Activated naive CD8-positive, alpha-beta T cell treated with anti-CD3 and anti-CD28 coated beads, Interleukin-2, amount 50 U/mL, for 24 hours (primary cell): ENCODE data around the gene ABCC1.
"Not testable (repeated sequence)": the region's sequence is repeated elsewhere in the genome, so short reads cannot be mapped to it uniquely, and the experiment has no call there.

Experiments used
- ATAC-seq: fragments of 150-1000 bp; cut with Tn5 transposase; one replicate; pipeline ENCODE4 v1.10.0; 2021
- DNase-seq: peaks from one replicate; pipeline ENCODE4 v3.0.0; 2021
- H3K27ac Mint-ChIP-seq: one replicate; pipeline ENCODE4 v1.8.0; 2021; ENCODE audit warnings: mild to moderate bottlenecking, mixed read lengths
- H3K27me3 Mint-ChIP-seq: one replicate; pipeline ENCODE4 v1.8.0; 2021; ENCODE audit warnings: mixed read lengths
- H3K36me3 Mint-ChIP-seq: one replicate; pipeline ENCODE4 v1.8.0; 2021; ENCODE audit warnings: low read depth, mixed read lengths
- H3K4me1 Mint-ChIP-seq: one replicate; pipeline ENCODE4 v1.8.0; 2021; ENCODE audit warnings: mixed read lengths
- H3K4me3 Mint-ChIP-seq: one replicate; pipeline ENCODE4 v1.8.0; 2021; ENCODE audit warnings: mild to moderate bottlenecking, moderate library complexity, mixed read lengths
- H3K9me3 Mint-ChIP-seq: one replicate; pipeline ENCODE4 v1.8.0; 2021; ENCODE audit warnings: mixed read lengths

ABCC1 gene

DNA sequence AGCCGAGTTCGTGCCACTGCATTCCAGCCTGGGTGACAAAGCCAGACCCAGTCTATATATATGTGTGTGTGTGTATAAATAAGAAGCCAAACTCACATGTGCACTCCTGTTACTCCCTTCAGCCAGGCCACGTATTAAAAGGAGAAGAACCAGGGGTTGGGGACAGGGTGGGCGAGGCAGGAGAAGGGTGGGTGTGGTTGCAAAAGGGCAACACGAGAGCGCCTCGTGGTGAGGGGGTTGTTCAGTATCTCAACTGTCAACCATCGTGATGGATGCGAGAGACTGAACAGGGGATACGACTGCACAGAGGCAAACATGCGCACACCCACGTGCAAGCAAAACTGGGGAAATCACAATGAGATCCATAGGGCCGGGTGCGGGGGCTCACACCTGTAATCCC, 219.0 kb downstream of the ABCC1 start:
- Mint-ChIP-seq H3K27ac (no peak overlapping the region), H3K36me3 (no peaks in the 10 kb centered on the region)

DNA sequence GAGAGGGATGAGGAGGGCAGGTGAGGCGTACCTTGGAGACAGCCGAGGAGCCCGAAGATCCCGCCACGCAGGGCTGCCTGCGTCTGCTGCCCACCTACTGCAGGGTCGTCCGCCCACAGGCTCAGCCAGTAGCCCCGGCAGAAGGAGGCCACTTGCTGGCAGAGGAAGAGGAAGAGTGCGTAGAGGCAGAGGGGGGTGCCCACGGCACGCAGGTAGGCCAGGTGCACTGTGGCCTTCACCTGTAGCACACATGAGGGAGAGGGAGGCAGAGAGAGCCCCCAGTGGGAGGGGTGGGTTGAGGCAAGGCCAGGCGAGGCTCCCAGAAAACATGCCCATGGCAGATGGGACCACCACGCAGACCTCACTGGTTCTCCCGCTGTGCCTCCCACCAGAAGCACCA, 220.2 kb downstream of the ABCC1 start:
- H3K27me3 Mint-ChIP-seq: peaks cover 1% of the 10 kb centered on the region
- H3K9me3 Mint-ChIP-seq: no peaks in the 10 kb centered on the region
- H3K4me1 Mint-ChIP-seq: no peaks in the 10 kb centered on the region
- H3K4me3 Mint-ChIP-seq: no peak overlapping the region
- H3K36me3 Mint-ChIP-seq: no peaks in the 10 kb centered on the region
- DNase-seq (no peak), ATAC-seq (no peak)
- no peak overlapping the region for H3K27ac Mint-ChIP-seq

More for the DNA sequence above, 219.0 kb downstream of the ABCC1 start:
- no peaks in the 10 kb centered on the region for H3K4me1 Mint-ChIP-seq
- H3K27me3 Mint-ChIP-seq: peaks cover 3% of the 10 kb centered on the region
- DNase-seq (no peak), ATAC-seq (no peak)
- no peaks in the 10 kb centered on the region for H3K9me3 Mint-ChIP-seq
- no peak overlapping the region for H3K4me3 Mint-ChIP-seq

DNA sequence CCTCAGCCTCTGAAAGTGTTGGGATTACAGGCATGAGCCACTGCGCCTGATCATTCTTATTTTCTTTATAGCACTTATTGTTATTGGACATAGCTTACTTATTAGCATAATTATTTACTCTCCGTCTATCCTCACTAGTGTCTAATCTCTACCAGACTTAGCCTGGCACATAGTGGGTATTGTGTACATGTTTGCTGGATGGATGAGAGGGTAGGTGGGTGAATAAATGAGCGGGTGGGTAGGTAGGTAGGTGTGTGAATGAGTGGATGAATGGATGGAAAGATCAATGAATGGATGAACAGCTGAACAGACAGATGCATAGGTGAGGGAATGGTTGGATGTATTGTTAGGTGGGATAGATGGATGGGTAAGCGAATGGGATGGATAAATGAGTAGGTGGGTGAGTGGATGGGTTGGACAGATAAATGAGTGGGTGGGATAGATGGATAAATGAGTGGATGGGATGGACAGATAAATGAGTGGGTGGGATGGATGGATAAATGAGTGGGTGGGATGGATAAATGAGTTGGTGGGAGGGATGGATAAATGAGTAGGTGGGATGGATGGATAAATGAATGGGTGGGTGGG, 222.0 kb downstream of the ABCC1 start:
- peak overlapping the region; percentile 2 for H3K4me3 Mint-ChIP-seq
- H3K4me1 Mint-ChIP-seq: no peaks in the 10 kb centered on the region
- DNase-seq: no peak
- peaks cover 2% of the 10 kb centered on the region for H3K36me3 Mint-ChIP-seq
- peaks cover 1% of the 10 kb centered on the region for H3K27me3 Mint-ChIP-seq
- peaks cover 5% of the 10 kb centered on the region for H3K9me3 Mint-ChIP-seq
- ATAC-seq: no peak
- peak overlapping the region; percentile 15 for H3K27ac Mint-ChIP-seq

GRCh38 chr16:16172991-16173390, 223.6 kb downstream of the ABCC1 start:
- H3K27ac Mint-ChIP-seq: no peak overlapping the region
- H3K4me1 Mint-ChIP-seq: no peaks in the 10 kb centered on the region
- ATAC-seq (no peak), DNase-seq (no peak)
- peaks cover 2% of the 10 kb centered on the region for H3K36me3 Mint-ChIP-seq
- no peak overlapping the region for H3K4me3 Mint-ChIP-seq
- peaks cover 5% of the 10 kb centered on the region for H3K9me3 Mint-ChIP-seq
- H3K27me3 Mint-ChIP-seq: peaks cover 1% of the 10 kb centered on the region

- DNase-seq (no peak), ATAC-seq (no peak)
- Mint-ChIP-seq H3K4me3 (no peak overlapping the region), H3K27me3 (no peaks in the 10 kb centered on the region), H3K27ac (no peak overlapping the region), H3K9me3 (peaks cover 5% of the 10 kb centered on the region), H3K4me1 (no peaks in the 10 kb centered on the region), H3K36me3 (peaks cover 2% of the 10 kb centered on the region)
These were observed 225.9 kb downstream of the ABCC1 start for GRCh38 chr16:16175296-16175695.

DNA sequence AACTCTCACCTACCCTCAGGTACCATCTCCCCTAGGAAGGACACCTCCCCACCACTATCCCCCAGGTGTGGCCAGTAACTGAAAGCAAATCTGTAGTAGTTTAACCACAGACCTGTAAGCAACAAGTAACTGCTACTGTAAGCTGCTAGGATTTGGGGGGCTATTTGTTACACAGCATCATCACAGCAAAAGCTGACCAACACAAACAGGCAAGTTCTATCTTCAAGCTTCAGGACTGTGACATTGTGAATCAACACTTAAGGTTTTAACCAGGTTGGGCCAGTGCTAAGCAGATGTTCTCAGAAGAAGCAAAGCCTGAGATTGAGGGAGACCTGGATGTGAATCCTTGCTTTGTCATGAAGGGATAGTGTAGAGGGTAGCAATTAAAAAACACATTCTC, 226.9 kb downstream of the ABCC1 start:
- Mint-ChIP-seq H3K4me1 (no peaks in the 10 kb centered on the region), H3K4me3 (no peak overlapping the region), H3K27me3 (peaks cover 2% of the 10 kb centered on the region), H3K27ac (no peak overlapping the region), H3K36me3 (peaks cover 2% of the 10 kb centered on the region), H3K9me3 (peaks cover 5% of the 10 kb centered on the region)
- DNase-seq (no peak), ATAC-seq (no peak)

DNA sequence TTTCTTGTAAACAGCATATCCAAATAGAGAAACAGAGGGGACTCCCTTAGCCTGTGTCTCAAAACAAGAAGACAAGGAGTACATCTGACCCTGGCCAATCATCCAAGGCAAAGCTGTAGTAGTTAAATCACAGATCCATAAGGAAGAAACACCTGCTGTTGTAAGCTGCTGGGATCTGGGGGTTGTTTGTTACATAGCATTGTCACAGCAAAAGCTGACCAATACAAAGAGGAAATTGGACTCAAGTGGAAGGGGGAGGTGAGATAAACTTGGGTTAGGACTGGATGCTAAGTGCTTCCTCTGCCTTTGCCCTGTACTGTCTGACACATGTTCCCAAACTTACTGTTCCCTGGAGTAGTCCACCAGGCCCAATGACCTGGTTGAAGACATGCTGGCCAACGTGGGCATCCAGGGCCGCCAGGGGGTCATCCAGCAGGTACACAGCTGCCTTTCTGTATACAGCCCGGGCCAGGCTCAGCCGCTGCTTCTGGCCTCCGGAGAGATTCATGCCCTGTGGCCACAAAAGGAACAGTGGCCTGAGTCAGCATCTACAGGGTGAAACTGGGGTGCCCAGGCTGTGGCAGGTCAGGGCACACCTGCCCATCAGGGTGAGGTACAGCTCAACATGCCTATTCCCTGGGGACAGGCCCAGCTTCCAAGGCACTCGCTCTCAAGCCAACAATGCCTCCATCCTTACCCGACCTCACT, 229.2 kb downstream of the ABCC1 start:
- Mint-ChIP-seq H3K27ac (no peak overlapping the region), H3K4me3 (no peak overlapping the region), H3K27me3 (peaks cover 4% of the 10 kb centered on the region), H3K36me3 (peaks cover 2% of the 10 kb centered on the region), H3K9me3 (peaks cover 5% of the 10 kb centered on the region), H3K4me1 (no peaks in the 10 kb centered on the region)
- DNase-seq (no peak), ATAC-seq (no peak)

- not testable (repeated sequence) for H3K4me3 Mint-ChIP-seq, ATAC-seq, H3K9me3 Mint-ChIP-seq, H3K36me3 Mint-ChIP-seq, H3K27me3 Mint-ChIP-seq, H3K4me1 Mint-ChIP-seq, H3K27ac Mint-ChIP-seq, DNase-seq
These were observed 232.3 kb downstream of the ABCC1 start for GRCh38 chr16:16181748-16182147.

GRCh38 chr16:16182918-16183317, 233.5 kb downstream of the ABCC1 start:
- ATAC-seq (no peak), DNase-seq (no peak)
- H3K4me1 Mint-ChIP-seq: no peaks in the 10 kb centered on the region
- H3K27ac Mint-ChIP-seq: no peak overlapping the region
- no peaks in the 10 kb centered on the region for H3K36me3 Mint-ChIP-seq
- H3K4me3 Mint-ChIP-seq: no peak overlapping the region
- no peaks in the 10 kb centered on the region for H3K9me3 Mint-ChIP-seq
- peaks cover 4% of the 10 kb centered on the region for H3K27me3 Mint-ChIP-seq

- DNase-seq (no peak), ATAC-seq (no peak)
- Mint-ChIP-seq H3K36me3 (no peaks in the 10 kb centered on the region), H3K4me1 (no peaks in the 10 kb centered on the region), H3K27ac (no peak overlapping the region), H3K4me3 (no peak overlapping the region), H3K9me3 (no peaks in the 10 kb centered on the region), H3K27me3 (peaks cover 4% of the 10 kb centered on the region)
These were observed 234.1 kb downstream of the ABCC1 start for GRCh38 chr16:16183562-16183961.

DNA sequence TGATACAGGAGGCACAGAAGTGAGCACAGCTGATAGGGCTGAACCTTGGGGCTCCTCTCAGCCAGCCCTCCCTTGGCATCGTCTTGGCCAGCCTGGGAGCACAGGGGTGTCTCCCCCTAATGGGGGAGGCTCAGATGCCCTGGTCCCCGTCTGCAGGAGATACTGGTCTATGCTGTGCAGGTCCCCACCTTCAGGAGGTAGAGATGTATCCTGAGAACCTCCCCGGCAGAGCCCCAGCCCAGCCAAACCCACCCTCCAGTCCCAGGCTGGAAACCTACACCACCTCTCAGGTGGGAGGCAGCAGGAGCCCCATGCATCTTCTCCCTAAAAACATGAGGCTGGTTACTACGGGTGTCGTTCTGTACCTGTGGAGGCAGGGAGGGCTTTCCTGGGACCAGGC, 235.2 kb downstream of the ABCC1 start:
- H3K27me3 Mint-ChIP-seq: peaks cover 4% of the 10 kb centered on the region
- H3K27ac Mint-ChIP-seq: no peak overlapping the region

DNA sequence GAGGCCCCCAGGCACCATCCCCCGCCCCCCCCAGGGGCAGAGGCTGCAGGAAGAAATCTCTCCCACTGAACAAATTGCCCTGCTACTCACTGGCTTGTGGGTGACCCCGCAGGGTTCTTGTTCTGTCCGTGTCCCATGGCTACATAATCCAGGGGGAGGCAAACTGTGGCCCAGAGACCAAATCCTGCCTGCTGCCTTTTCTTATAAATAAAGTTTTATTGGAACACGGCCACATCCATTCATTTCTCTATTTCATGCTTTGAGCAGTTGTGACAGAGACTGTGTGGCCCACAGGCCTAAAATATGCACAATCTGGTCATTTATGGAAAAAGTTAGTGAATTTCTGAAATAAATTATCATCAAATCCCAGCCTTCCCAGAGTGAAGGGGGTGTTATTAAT, 235.7 kb downstream of the ABCC1 start:
- no peak overlapping the region for H3K4me3 Mint-ChIP-seq
- DNase-seq (no peak), ATAC-seq (no peak)
- H3K9me3 Mint-ChIP-seq: no peaks in the 10 kb centered on the region
- no peak overlapping the region for H3K27ac Mint-ChIP-seq
- H3K4me1 Mint-ChIP-seq: no peaks in the 10 kb centered on the region
- no peaks in the 10 kb centered on the region for H3K36me3 Mint-ChIP-seq
- peaks cover 4% of the 10 kb centered on the region for H3K27me3 Mint-ChIP-seq

More for the DNA sequence above, 235.2 kb downstream of the ABCC1 start:
- no peaks in the 10 kb centered on the region for H3K4me1 Mint-ChIP-seq
- H3K9me3 Mint-ChIP-seq: no peaks in the 10 kb centered on the region
- no peaks in the 10 kb centered on the region for H3K36me3 Mint-ChIP-seq
- no peak overlapping the region for H3K4me3 Mint-ChIP-seq
- ATAC-seq (no peak), DNase-seq (no peak)

DNA sequence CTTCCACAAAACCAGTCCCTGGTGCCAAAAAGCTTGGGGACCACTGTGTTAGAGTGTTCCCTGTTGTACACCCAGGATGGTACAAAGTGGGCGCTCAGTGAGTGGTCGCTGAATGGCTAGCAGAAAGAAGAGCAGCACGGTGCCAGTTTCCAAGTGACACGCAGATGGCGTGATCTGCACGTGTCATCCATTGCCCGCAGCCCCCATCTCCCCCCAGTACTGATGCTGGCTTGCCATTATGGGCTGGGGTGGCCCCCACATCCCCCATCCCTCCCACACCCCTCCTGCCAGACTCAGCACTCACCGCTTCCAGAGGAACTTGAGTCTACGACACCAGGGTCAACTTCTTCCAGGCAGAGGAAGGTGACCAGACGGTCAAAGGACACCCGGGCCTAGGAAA, 237.4 kb downstream of the ABCC1 start:
- no peak for DNase-seq
- no peak for ATAC-seq
- Mint-ChIP-seq H3K27ac (no peak overlapping the region), H3K9me3 (no peaks in the 10 kb centered on the region), H3K4me1 (no peaks in the 10 kb centered on the region), H3K4me3 (no peak overlapping the region), H3K36me3 (no peaks in the 10 kb centered on the region), H3K27me3 (peaks cover 3% of the 10 kb centered on the region)

- Mint-ChIP-seq H3K27ac (no peak overlapping the region), H3K4me3 (no peak overlapping the region), H3K9me3 (no peaks in the 10 kb centered on the region), H3K4me1 (no peaks in the 10 kb centered on the region), H3K27me3 (peaks cover 3% of the 10 kb centered on the region), H3K36me3 (no peaks in the 10 kb centered on the region)
- no peak for ATAC-seq
- DNase-seq: no peak
These were observed 239.4 kb downstream of the ABCC1 start for GRCh38 chr16:16188827-16189226.

DNA sequence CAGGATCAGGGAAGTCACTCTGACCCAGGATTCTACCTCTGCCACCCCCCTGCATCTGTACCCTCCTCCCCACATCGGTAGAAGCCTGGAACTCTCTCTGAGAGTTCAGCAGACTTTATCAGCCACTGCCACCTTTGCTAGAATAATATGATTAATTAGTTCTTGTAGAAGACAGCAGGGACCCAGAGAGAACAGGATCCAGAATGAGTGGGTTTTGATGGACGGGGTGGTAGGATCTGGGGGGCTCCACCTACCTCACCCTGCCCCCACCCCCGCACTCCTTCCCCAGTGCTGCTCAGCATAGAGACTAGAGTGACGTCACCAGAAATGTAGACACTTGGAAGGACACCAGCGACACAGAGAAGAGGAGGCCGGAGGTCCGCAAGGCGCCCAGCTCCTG, 240.4 kb downstream of the ABCC1 start:
- H3K27me3 Mint-ChIP-seq: peaks cover 3% of the 10 kb centered on the region
- H3K27ac Mint-ChIP-seq: no peak overlapping the region
- ATAC-seq: no peak
- H3K36me3 Mint-ChIP-seq: no peaks in the 10 kb centered on the region
- DNase-seq: no peak
- no peak overlapping the region for H3K4me3 Mint-ChIP-seq
- H3K4me1 Mint-ChIP-seq: no peaks in the 10 kb centered on the region
- no peaks in the 10 kb centered on the region for H3K9me3 Mint-ChIP-seq
